ENCODE results near the gene NFIA. TPM values are rescaled to one million over a fixed set of nuclear protein-coding genes. Genes with fewer than 3 reads are reported as not detected.

Gene NFIA
- polyA plus RNA-seq, 3 donors: 1.4 to 5.3 (median 2.4) TPM

GRCh38 chr1:61081144-61081685 is 1.1 kb upstream of the NFIA start:
- 0% methylated on average over 3 of the region's 8 CpGs for WGBS (ENCODE audit: insufficient coverage)
- H3K27me3 ChIP-seq (ENCODE audit: control insufficient read depth in 2 of 2, insufficient read depth in 2 of 2, low read length in 2 of 2): peaks cover 0 to 15% of the 10 kb centered on the region in 2 donors
- Mint-ChIP-seq H3K36me3 (peaks cover 3 to 4% of the 10 kb centered on the region in 2 donors), H3K27me3 (ENCODE audit: low read depth in 3 of 3) (peaks cover 7 to 18% (median 10%) of the 10 kb centered on the region in 3 donors), H3K4me1 (peaks cover 61% of the 10 kb centered on the region), H3K4me3 (peak overlapping the region; percentile 88 to 97), H3K9me3 (peaks cover 0 to 3% (median 0%) of the 10 kb centered on the region in 7 donors), H3K27ac (peak overlapping the region in 2 of 7 donors; percentile 32 to 35)
- H3K36me3 ChIP-seq (replicated peaks in 1 of 2; ENCODE audit: control insufficient read depth in 1 of 2, insufficient read depth in 2 of 2, low read length in 2 of 2): no peaks in the 10 kb centered on the region
- DNase-seq: no peak
- H2AFZ ChIP-seq (ENCODE audit: insufficient read depth, low read depth, low read length, poor library complexity, severe bottlenecking): peak overlapping the region; percentile 68
- H3K9ac ChIP-seq (ENCODE audit: insufficient read depth, low read length, poor library complexity, severe bottlenecking): no peak overlapping the region
- H3K4me1 ChIP-seq (ENCODE audit: control insufficient read depth in 1 of 2, insufficient read depth in 2 of 2, low read length in 2 of 2): peaks cover 46 to 57% of the 10 kb centered on the region in 2 donors
- H4K20me1 ChIP-seq (ENCODE audit: insufficient read depth, low read length): no peaks in the 10 kb centered on the region
- peak overlapping the region; percentile 41 to 89 (median 70) for H3K4me3 ChIP-seq (replicated peaks in 1 of 3; ENCODE audit: low read depth in 2 of 3, low read length in 3 of 3)
- no peaks in the 10 kb centered on the region for H3K9me3 ChIP-seq (replicated peaks in 1 of 2; ENCODE audit: control insufficient read depth in 1 of 2, insufficient read depth in 1 of 2, low read length in 2 of 2)
- H3K4me2 ChIP-seq (replicated peaks; ENCODE audit: extremely low read depth, low read length, poor library complexity, severe bottlenecking): peak overlapping the region; percentile 92
- intact Hi-C loops (cut with micrococcal nuclease): loop anchor here in 1 of 2 donors (5.0 kb wide), 1 partner anchor 34 kb away; no protein-coding TSS in a partner anchor
- no peak overlapping the region for H3K27ac ChIP-seq (ENCODE audit: low read depth in 1 of 2, low read length in 2 of 2)
- H3K79me2 ChIP-seq (ENCODE audit: insufficient read depth, low read length): peaks cover 12% of the 10 kb centered on the region
- no peak for TF ChIP-seq CTCF (IDR thresholded peaks at IDR 0.05)

- peak overlapping the region; percentile 92 for H3K4me2 ChIP-seq (replicated peaks; ENCODE audit: extremely low read depth, low read length, poor library complexity, severe bottlenecking)
- Mint-ChIP-seq H3K9me3 (peaks cover 0 to 3% (median 0%) of the 10 kb centered on the region in 7 donors), H3K27ac (peak overlapping the region in 1 of 7 donors; percentile 35), H3K36me3 (peaks cover 3 to 4% of the 10 kb centered on the region in 2 donors), H3K27me3 (ENCODE audit: low read depth in 3 of 3) (peaks cover 7 to 18% (median 10%) of the 10 kb centered on the region in 3 donors), H3K4me1 (peaks cover 58% of the 10 kb centered on the region), H3K4me3 (peak overlapping the region; percentile 88 to 97)
- TF ChIP-seq CTCF (IDR thresholded peaks at IDR 0.05): no peak
- H3K27me3 ChIP-seq (ENCODE audit: control insufficient read depth in 2 of 2, insufficient read depth in 2 of 2, low read length in 2 of 2): peaks cover 0 to 15% of the 10 kb centered on the region in 2 donors
- peak overlapping the region; percentile 68 for H2AFZ ChIP-seq (ENCODE audit: insufficient read depth, low read depth, low read length, poor library complexity, severe bottlenecking)
- H3K27ac ChIP-seq (ENCODE audit: low read depth in 1 of 2, low read length in 2 of 2): no peak overlapping the region
- H3K9ac ChIP-seq (ENCODE audit: insufficient read depth, low read length, poor library complexity, severe bottlenecking): no peak overlapping the region
- no peaks in the 10 kb centered on the region for H3K9me3 ChIP-seq (replicated peaks in 1 of 2; ENCODE audit: control insufficient read depth in 1 of 2, insufficient read depth in 1 of 2, low read length in 2 of 2)
- no peaks in the 10 kb centered on the region for H4K20me1 ChIP-seq (ENCODE audit: insufficient read depth, low read length)
- peak overlapping the region; percentile 41 to 89 (median 70) for H3K4me3 ChIP-seq (replicated peaks in 1 of 3; ENCODE audit: low read depth in 2 of 3, low read length in 3 of 3)
- H3K4me1 ChIP-seq (ENCODE audit: control insufficient read depth in 1 of 2, insufficient read depth in 2 of 2, low read length in 2 of 2): peaks cover 43 to 53% of the 10 kb centered on the region in 2 donors
- no peaks in the 10 kb centered on the region for H3K36me3 ChIP-seq (replicated peaks in 1 of 2; ENCODE audit: control insufficient read depth in 1 of 2, insufficient read depth in 2 of 2, low read length in 2 of 2)
- 2% methylated on average over 19 of the region's 41 CpGs for WGBS (ENCODE audit: insufficient coverage)
- peak in 1 of 3 donors; percentile 5 for DNase-seq
- peaks cover 12% of the 10 kb centered on the region for H3K79me2 ChIP-seq (ENCODE audit: insufficient read depth, low read length)
- intact Hi-C loops (cut with micrococcal nuclease): loop anchor here in 1 of 2 donors (5.0 kb wide), 1 partner anchor 34 kb away; no protein-coding TSS in a partner anchor
These were observed 563 bp upstream of the NFIA start for GRCh38 chr1:61081686-61082310.
